Measurements from ENCODE around the gene KHNYN.
A peak's percentile ranks its signal among the peaks of the same experiment; 100 is the strongest.

The KHNYN gene

DNA sequence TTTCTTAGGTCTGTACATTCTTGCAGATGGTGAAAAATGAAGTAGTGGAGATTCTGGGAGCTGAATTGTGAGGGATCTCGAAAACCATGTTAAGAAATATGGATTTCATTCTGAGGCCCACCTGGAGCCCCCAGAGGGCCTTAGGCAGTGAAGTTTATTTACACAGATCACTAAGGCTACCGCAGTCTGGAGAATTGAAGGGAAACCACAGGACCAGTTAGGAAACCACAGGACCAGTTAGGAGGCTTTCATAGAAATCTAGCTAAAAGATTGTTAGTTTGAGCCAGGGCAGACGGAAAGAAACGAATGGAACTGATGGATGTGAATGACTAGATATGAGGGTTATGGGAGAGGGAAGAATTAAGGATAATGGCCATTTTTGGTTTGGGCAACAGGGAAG, 7.5 kb upstream of the KHNYN start:
- no peak for DNase-seq

DNA sequence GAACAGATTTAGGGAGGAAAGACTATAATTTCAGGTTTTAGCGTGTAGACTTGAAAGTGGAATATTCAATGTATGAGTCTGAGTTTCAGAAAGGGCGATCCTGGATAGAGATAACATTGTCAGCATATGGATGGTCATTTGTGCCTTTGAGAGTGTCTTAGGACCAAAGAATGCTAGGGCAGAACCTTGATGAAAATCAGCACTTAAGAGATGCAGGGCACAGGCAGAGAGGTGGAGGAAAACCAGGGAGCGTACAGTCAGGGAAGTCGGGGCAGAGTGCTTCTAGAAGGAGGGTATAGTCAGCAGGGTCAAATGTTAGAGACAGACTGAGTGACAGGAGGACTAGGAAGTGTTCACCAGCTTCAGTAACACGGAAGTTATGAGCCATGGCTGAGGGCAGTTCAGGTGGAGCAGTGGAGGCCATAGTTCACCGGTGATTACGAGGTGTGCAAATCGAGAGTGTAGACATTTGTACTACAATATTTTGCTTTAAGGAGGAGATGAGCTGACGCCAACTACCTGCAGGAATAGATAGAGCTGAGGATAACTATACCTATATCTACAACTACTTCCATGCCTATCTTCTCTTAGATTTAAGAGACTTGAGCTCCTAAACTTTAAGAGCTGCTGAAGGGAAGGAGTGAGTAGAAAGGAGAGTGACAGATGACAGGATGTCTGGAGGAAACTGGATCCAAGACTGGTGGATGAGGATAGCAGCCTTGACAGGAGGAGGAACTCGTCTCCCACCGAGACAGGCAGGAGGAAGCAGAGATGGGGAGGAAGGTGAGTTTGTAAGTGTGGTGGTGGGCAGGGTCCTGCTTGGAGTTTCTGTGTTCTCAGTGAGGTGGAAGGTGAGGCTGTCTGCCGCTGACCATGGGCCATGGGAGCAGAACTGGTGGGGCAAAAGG, 6.8 kb upstream of the KHNYN start:
- no peak for DNase-seq

DNA sequence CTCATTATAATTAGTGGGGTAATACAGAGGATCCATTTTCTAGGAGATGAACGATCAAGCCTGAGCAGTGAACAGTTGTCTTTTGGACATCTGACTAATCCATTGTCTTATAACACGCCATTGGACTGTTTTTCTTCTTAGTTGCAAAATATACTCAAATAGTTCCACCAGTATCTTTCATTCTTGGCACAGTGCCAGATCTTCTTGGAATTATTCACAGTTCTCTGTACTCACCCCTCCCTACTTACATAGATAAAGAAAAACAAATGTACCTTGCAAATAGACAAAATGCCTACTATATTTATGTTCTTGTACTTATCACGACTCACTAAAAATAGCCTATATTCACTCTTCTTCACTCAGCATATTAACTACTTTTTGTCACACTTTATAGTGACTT, 4.0 kb upstream of the KHNYN start:
- no peak for DNase-seq

DNA sequence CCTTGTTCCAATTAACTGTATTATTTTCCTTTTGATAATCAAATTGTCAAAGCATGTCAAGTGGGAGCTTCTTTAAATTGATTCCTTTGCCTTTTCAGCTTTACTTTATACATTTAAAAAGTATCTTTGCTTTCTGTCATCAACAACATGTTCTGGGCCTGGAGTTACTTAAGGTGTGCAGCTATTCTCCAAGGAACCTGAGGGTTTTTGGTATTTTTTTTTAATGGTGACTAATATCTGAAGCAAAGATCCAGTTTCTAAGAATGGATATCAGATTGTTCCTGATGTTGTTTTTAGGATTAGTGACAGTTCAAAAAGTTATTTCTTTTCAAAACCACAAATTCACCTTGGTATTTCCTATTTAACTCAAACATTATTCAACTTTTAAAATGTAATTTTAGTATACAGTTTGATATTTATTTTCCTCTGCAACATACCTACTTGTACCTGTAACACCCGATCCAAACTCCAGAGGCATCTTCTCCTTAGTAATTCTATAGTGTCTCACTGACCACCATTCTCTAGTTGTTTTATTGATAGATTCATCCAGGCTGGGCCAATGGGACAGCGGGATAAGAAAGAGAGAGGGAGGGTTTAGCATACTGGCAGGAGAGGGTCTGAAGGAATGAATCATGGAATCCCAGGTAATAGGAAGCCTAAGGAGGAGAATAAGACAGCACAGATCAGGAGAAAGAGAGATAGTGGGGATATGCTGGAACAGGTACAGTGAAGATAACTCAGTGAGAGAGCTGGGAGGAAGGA, 3.4 kb upstream of the KHNYN start:
- DNase-seq, result no peak

DNA sequence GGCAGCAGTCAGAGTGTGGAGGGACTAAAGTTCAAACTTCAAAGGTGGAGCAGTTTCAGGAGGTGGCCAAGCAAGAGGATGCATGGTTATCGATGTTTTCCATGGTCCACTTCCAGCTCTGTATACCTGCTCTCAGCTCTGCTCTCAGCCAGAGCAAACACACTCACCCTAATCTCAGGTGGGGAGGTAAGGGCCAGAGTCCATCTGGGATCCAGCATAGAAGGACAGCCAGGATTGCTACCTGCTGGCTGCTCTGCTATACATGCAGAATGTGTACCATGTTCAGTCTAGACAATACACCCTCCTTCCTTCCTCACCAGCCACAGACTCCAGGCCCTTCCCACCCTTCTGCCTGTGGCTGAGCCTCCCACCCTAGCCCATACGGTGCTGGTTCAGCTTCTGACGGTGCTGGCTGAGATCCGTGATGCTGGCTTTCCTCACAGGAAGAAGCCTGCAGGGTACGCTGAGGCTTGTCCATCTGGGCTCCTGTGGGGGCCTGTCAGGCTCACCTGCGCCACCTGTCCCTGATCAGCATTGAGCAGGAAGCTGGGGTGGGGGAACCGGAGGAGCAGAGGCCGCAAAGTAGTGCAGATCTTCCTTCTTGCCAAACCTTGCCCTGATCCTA, 2.7 kb upstream of the KHNYN start:
- DNase-seq, result no peak

DNA sequence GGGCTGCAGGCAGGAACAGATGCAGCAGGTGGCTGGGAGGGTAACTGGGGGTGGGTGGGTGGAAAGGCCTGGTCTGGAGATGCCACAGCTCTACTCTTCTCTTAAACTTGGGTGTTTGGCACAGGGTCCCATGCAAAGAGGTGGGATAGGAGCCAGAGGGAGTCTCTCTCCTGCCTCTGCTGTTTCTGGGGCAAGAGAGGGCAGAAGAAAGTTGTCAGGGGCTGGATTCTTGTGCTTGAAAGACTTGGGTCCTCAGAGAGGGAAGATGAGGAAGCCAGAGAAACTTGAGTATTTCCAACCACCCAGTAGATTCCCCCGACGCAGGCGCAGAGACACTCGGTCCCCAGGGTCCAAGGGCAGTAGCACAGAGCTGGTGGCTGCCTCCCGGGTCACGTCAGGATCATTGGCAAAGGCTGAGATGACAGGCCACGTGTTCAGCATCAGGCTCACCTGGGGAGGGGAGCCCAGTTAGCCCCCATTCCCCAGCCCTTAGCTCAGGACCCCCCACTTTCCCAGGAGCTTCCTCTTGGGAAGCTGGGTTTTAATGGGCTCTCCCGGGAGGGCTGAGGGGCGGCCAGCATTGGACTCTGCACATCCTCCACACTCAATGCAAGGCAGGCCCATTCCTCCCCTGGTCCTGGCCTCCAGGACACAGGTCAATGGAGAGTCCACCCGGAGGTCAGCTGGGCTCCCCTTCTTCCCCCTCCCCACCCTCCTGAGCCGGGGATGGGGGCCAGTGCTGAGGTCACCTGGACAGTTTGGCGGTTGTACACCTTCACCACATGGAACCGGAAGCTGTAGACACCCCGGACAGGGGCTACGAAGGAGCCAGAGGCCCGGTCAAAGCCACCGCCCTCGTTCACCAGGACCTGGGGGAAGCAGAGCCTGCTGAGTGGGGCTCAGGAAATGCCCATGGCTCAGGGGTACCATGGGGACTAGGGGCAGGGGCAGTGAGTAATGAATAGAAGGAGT, 1.9 kb upstream of the KHNYN start:
- DNase-seq, result no peak

DNA sequence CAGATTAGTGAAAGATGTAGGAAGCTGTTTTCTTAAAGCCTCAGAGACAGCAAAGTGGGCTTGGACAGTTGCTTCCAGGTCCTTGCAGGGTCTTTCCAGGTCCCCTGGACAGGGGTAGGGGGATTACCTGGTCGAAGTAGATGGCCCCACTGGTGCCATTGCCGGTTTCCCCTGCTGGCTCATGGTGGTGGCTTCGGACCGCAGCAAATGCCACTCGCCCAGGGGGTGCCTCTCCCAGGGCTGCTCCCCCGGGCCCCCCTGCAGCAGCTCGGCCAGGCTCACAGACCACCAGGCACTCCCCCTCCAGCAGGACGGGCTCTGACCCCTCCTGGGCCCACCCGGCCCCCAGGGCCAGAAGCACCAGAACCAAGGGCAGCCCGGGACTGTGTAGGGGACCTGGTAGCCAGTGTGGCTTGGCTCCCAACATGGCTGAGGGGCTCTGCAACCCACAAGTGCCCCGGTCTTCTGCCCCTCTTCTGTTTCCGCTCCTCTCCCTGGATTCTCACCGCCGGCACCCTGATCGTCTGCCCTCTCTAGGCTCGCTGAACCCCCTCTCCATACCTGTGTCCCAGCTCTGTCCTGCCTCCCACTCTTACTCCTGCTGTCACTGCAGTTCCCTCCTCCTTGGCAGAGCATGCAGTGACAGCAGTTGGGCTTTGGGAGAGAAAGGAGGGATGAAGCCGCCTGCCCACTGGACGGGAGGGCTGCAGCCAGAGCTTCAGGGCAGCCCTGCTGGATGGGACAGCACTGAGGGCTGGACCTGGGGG, 943 bp upstream of the KHNYN start:
- DNase-seq, result no peak

DNA sequence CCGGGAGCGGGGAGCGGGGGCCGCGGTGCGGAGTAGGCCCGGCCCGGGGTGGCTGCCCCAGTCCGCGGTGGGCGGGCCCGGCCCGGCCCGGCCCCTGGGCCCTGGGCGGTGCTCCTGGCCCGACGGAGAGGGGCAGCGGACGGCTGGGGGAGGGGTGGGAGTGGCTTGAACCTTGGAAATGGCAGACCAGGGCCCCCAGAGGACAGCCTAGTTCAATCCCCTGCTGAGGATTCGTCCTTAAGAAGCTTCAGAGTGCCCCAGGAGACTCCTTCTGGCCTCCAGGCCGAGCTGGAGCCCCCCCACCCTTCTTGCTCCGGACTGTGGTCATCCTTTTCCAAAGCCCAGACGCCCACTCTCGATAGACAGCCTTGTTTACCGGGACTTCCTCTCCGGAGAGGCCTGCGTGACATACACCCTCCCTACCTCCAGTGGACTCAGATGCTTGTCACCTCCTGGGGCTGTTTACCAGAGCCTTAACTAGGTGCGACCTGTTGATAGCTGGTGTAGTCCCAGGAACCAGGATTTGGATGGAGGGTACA, 458 bp downstream of the KHNYN start:
- peak in 31 of 58 donors; percentile 38 to 78 (median 60) for DNase-seq

DNA sequence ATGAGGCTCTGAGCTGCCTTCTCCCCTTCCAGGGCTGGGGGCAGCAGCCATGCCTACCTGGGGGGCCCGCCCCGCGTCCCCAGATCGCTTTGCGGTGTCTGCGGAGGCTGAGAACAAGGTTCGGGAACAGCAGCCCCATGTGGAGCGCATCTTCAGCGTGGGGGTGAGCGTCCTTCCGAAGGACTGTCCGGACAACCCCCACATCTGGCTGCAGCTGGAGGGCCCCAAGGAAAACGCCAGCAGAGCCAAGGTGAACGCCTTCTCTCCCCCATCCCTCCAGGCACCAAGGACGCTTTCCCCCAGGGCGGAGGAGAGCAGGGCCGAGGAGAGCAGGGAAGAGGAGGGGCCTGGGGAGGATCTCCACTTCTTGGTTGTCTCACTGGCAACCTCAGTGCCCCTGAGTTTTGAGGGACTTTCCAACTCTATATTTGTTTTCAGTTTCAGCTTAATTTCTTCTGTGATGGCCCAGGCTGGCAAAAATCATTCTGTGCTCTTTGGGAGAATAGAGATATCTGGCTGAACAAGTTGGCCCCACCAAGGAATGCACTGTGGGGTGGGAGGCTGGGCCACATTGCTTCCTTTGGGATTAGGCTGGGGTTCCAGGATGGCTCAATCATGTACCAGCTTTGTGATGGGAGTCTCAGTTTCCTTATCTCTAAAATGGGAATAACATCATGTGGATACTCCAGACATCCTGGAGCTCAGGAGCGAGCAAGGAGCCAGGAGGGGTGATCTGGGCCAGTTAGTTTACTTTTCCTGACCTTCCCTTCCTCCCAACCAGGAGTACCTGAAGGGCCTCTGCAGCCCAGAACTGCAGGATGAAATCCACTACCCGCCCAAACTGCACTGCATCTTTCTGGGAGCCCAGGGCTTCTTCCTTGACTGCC, 1.2 kb downstream of the KHNYN start:
- DNase-seq, result no peak

DNA sequence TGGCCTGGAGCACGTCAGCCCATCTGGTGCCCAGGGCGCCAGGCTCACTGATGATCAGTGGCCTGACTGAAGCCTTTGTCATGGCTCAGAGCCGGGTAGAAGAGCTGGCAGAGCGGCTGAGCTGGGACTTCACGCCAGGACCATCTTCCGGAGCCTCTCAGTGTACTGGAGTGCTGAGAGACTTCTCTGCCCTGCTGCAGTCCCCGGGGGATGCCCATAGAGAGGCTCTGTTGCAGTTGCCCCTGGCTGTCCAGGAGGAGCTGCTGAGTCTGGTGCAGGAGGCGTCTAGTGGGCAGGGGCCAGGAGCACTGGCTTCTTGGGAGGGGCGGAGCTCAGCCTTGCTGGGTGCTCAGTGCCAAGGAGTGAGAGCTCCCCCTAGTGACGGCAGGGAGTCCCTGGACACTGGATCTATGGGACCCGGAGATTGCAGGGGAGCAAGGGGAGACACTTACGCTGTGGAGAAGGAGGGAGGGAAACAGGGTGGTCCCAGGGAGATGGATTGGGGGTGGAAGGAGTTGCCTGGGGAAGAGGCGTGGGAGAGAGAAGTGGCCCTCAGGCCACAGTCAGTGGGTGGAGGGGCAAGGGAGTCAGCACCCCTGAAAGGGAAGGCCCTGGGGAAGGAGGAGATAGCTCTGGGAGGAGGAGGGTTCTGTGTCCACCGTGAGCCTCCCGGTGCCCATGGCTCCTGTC, 2.0 kb downstream of the KHNYN start:
- DNase-seq, result peak in 52 of 58 donors; percentile 30 to 85 (median 60)

DNA sequence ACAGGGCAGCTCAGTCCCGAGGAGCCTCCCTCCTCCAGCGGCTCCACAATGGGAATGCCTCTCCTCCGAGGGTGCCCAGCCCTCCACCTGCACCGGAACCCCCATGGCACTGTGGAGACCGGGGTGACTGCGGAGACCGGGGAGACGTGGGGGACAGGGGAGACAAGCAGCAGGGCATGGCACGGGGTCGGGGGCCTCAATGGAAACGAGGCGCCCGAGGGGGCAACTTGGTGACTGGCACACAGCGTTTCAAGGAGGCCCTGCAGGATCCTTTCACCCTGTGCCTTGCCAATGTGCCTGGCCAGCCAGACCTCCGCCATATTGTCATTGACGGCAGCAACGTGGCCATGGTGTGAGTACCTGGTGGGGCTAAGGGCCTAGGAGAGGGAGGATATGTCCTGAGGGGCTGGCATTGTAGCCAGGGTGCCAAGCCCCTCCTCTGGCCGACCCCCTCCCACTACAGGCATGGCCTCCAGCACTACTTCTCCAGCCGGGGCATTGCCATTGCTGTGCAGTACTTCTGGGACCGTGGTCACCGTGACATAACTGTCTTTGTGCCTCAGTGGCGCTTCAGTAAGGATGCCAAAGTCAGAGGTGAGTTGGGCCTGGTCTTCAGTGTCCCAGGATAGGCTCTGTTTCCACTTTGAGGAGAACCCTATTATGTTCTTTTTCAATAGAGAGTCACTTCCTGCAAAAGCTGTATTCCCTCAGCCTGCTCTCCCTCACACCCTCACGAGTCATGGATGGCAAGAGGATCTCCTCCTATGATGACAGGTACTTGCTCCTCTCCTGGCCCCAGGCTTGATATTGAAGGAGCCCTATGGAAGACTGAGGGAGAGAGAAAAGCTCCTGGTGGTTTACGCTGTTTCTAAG, 2.7 kb downstream of the KHNYN start:
- DNase-seq, result no peak

DNA sequence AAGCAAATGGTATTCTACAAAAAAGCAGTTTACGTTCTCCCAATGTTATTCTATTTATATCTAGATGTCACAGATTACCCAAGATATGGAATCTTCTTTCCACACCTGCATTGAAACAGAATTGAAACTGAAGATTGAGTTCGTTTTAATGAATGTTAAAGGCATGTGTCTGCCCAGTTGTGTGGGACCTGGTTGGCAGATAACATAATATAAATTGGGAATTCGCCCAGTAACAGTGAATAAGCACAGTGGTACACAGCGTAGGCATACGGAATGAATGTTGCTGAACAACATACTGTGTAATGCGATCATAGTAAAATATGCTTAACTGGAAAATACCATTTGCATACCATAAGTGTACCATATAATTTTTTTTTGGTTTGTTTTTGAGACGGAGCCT, 4.3 kb downstream of the KHNYN start:
- DNase-seq, result no peak

DNA sequence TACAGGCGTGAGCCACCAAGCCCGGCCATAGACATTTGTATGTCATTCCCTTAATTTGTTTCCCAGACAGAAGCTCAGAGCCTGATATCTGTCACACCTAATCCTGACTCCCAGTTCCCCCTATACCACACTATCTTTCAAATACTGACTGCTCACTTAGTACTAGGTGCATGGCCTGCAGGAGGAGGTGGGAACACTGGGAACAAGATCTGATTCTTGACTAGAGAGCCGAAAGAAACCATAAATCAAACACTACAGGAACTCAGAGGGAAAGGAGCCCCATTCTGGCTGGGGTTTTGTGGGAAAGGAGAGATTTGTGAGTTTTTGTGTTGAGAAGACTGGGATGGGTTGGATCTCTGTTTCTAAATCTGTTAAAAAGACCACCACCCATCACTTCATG, 4.9 kb downstream of the KHNYN start:
- DNase-seq, result no peak

DNA sequence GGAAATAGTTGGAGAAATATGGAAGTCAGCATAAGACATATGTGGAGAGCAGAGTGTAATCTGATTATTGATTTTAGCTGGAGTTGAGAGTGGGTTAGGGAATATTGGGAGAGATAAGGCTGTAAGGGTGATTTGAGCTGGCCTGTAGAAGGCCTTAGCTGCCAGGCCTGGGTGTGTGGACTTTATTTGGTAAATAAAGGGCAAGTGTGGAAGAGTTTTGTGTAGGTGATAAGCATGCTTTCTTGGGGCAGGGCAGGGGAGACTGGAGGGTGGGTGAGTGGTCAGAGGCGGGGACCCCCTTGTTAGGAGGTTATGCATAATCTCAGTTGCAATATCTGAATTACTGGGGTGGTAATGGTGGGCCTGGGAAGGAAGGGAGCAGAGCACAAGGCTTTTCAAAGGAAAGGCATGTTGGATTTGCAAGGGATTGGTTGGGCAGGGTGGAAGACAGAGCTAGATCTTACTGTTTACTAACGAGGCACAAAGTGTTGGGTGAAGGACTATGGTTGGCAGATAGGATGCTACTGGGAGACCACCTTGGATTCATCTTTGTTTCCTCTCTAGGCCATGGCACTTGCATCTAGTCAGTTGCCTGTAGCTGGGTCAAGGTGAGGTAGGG, 5.5 kb downstream of the KHNYN start:
- DNase-seq, result no peak

DNA sequence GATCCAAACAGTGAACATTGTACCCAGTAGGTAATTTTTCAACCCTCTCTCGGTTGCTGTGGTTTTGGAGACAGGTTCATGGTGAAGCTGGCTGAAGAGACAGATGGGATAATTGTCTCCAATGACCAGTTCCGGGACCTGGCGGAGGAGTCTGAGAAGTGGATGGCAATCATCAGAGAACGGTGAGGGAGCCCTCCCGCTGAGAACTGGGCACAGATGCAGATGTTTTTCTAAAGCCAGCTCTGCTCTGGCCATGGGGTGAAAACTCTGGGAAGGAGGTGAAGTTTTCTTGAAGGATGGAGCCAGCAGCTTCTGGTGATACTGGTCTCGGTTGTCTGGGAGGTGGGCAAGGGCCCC, 6.2 kb downstream of the KHNYN start:
- DNase-seq, result no peak

DNA sequence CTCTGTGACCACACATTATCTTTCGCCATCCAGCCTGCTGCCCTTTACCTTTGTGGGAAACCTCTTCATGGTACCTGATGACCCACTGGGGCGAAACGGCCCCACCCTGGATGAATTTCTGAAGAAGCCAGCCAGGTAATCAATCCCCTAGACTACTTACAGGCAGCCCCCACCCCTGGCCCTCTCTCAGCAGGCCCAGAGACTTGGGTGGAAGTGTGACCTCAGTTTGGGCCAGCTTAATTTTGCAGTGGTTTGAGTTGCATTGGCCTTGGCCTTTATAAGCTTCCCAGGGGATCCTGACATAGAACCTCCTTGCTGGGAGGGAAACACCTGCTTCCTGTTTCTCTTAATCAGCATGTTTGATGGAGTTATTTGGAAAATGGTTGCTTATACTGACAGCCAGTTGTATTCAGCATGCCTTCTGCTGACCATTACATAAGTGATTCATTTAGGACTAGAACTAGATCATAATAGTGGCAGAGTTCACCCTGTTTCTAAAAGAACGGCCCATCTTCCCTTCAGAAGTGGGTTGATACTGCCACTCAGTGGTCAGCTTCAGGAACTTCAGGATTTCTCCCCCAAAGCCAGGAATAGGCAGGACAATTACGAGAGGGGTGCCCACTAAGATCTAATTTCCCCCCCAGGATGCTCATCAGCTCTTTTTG, 6.7 kb downstream of the KHNYN start:
- peak in 23 of 58 donors; percentile 9 to 67 (median 26) for DNase-seq
